ENCODE measurements around the gene BLOC1S4.
"Not testable (repeated sequence)": the region's sequence is repeated elsewhere in the genome, so short reads cannot be mapped to it uniquely, and the experiment has no call there.

BLOC1S4 gene

DNA sequence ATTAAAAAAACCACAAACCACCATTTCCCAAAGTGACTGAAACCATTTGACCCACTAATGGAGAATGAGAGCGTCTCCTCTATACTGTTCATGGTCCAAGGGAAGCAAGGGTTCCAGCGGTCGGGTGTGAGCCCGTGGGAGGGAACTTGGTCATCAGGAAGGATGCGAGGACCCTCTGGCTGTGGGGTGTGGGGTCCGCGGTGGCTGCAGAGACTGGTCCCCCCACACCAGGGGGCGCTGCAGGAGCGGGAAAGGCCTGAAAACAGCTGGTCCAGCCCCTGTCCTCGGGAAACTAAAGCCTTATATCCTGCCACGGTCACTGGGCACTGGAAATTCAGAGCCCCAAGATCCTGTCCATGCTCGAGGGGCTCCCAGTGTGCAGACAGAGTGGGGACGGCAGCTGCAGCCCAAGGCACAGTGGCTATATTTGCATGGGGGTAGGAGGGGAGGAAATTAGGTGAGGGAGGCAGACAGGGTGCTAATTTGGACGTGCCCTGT, 4.3 kb downstream of the BLOC1S4 start:
- no peak overlapping the region for H3K9ac ChIP-seq (ENCODE audit: low read depth, low read length)
- H3K9me3 ChIP-seq (ENCODE audit: control insufficient read depth, insufficient read depth, low read length), result no peaks in the 10 kb centered on the region
- peaks cover 11% of the 10 kb centered on the region for H3K4me1 ChIP-seq (ENCODE audit: control insufficient read depth, insufficient read depth, low read length)
- H3K27ac ChIP-seq (ENCODE audit: low read depth, low read length), result no peak overlapping the region
- H3K36me3 ChIP-seq (ENCODE audit: control insufficient read depth, insufficient read depth, low read length), result no peaks in the 10 kb centered on the region
- no peaks in the 10 kb centered on the region for H3K27me3 ChIP-seq (ENCODE audit: control insufficient read depth, insufficient read depth, low read length)
- H3K4me3 ChIP-seq (ENCODE audit: low read depth, low read length), result no peak overlapping the region

DNA sequence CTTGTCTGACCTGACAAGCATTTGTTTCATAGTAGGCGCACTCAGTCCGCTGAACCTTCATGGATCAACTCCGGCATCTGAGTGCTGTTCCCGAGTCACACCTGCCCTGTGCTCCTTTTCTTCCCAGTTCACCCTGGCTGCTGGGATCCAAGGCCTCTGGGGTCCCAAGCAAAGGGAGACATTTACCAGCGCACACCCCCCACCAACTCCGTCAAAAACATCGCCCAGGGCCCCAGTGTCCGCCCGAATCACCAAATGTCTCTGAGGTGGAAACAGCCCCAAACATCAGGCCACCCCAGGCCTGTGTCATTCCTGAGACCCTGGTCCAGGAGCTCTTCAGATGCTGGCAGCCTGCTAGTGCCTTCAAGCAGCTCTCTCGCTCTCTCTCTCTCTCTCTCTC, 5.1 kb downstream of the BLOC1S4 start:
- no peaks in the 10 kb centered on the region for H3K27me3 ChIP-seq (ENCODE audit: control insufficient read depth, insufficient read depth, low read length)
- no peak overlapping the region for H3K4me3 ChIP-seq (ENCODE audit: low read depth, low read length)
- peaks cover 8% of the 10 kb centered on the region; the same call in 1 of the 2 replicates for H3K4me1 ChIP-seq (ENCODE audit: control insufficient read depth, insufficient read depth, low read length)
- H3K36me3 ChIP-seq (ENCODE audit: control insufficient read depth, insufficient read depth, low read length), result no peaks in the 10 kb centered on the region
- no peak overlapping the region for H3K9ac ChIP-seq (ENCODE audit: low read depth, low read length)
- no peak overlapping the region for H3K27ac ChIP-seq (ENCODE audit: low read depth, low read length)
- H3K9me3 ChIP-seq (ENCODE audit: control insufficient read depth, insufficient read depth, low read length), result no peaks in the 10 kb centered on the region

DNA sequence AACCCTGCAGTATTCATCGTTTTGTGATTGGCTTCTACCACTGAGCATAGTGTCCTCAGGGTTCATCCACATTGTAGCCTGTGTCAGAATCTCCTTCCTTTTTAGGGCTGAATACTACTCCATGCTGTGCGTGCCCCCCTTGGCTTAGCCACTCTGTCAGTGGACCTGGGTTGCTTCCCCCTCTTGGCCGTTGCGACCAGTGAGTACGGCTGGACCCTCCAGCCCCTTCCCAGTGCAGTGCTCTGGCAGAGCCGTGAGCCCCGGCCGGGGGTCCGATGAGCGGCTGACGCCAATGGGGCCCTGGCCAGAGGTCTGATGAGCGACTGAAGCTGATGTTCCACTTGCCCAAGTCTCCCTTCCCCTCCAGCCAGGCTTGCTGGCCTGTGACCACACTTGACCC, 6.9 kb downstream of the BLOC1S4 start:
- no peak overlapping the region for H3K9ac ChIP-seq (ENCODE audit: low read depth, low read length)
- no peak overlapping the region for H3K27ac ChIP-seq (ENCODE audit: low read depth, low read length)
- no peak overlapping the region for H3K4me3 ChIP-seq (ENCODE audit: low read depth, low read length)
- H3K27me3 ChIP-seq (ENCODE audit: control insufficient read depth, insufficient read depth, low read length), result no peaks in the 10 kb centered on the region
- H3K9me3 ChIP-seq (ENCODE audit: control insufficient read depth, insufficient read depth, low read length), result no peaks in the 10 kb centered on the region
- H3K4me1 ChIP-seq (ENCODE audit: control insufficient read depth, insufficient read depth, low read length), result no peaks in the 10 kb centered on the region
- no peaks in the 10 kb centered on the region for H3K36me3 ChIP-seq (ENCODE audit: control insufficient read depth, insufficient read depth, low read length)

DNA sequence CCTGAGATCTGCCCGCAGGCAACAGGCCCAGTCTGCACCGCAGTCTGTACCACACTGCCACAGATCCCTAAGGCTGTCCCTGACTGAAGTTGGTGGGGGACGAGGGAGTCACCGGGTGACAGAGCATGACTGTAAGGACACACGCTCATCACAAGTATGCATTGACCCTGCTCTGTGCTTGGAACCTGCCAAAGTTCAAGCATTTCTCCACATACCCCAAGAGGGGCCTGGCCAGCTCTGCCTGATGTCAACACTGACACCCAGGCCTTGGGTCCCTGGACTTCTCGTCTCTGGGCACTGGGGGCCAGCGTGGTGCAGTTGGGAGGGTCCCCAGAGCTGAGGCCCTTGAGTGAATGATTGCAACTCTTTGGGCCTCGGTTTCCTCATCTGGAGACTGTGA, 7.9 kb downstream of the BLOC1S4 start:
- H3K9me3 ChIP-seq (ENCODE audit: control insufficient read depth, insufficient read depth, low read length), result no peaks in the 10 kb centered on the region
- no peaks in the 10 kb centered on the region for H3K36me3 ChIP-seq (ENCODE audit: control insufficient read depth, insufficient read depth, low read length)
- no peaks in the 10 kb centered on the region for H3K27me3 ChIP-seq (ENCODE audit: control insufficient read depth, insufficient read depth, low read length)
- H3K4me3 ChIP-seq (ENCODE audit: low read depth, low read length), result no peak overlapping the region
- no peak overlapping the region for H3K9ac ChIP-seq (ENCODE audit: low read depth, low read length)
- H3K4me1 ChIP-seq (ENCODE audit: control insufficient read depth, insufficient read depth, low read length), result no peaks in the 10 kb centered on the region
- H3K27ac ChIP-seq (ENCODE audit: low read depth, low read length), result no peak overlapping the region

DNA sequence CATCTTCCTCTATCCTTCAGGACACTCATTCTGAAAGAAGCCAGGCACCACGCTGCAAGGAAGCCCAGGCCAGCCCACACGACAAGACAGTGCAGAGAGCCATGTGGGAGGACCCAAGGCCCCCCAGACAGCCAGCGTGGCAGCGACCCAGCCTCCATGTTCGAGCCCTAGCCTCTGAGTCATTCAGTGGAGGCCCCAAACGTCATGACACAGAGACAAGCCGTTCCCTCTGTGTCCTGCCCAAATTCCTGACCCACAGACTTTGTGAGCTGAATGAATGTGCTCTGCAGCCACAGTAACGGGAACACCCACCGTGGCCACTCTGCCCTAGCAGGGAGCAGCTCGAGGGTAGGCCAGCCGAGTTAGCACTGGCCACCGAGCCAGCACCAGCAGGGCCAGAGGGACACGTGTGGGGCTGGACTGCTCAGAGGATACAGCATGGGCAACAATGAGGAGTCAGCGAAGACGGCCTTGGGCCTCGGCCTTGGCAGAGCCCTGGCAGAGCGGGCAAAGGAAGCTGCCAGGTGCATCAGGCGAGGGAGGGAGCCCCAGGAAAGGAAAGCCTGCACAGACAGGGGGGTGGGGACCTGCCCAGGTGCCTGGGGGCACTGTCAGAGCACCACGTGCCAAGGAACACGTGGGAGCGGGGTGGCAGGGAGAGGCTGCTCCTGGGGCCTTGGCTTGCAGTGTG, 8.6 kb downstream of the BLOC1S4 start:
- Histone ChIP-seq H3K9ac (ENCODE audit: low read depth, low read length) (no peak overlapping the region), H3K36me3 (ENCODE audit: control insufficient read depth, insufficient read depth, low read length) (no peaks in the 10 kb centered on the region), H3K9me3 (ENCODE audit: control insufficient read depth, insufficient read depth, low read length) (no peaks in the 10 kb centered on the region), H3K27ac (ENCODE audit: low read depth, low read length) (no peak overlapping the region), H3K27me3 (ENCODE audit: control insufficient read depth, insufficient read depth, low read length) (no peaks in the 10 kb centered on the region), H3K4me1 (ENCODE audit: control insufficient read depth, insufficient read depth, low read length) (no peaks in the 10 kb centered on the region), H3K4me3 (ENCODE audit: low read depth, low read length) (no peak overlapping the region)

DNA sequence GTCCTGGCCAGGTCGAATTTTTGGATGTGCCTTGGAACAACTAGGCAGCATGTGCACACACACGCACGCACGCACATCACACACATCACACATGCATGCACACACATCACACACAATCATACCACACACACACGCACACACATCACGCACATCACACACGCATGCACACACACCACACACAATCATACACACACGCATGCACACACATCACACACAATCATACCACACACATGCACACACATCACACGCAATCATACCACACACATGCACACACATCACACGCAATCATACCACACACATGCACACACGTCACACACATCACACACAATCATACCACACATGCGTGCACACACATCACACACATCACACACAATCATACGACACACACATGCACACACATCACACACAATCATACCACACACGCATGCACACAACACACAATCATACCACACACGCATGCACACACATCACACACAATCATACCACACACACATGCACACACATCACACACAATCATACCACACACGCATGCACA, 9.5 kb downstream of the BLOC1S4 start:
- not testable (repeated sequence) for H3K4me1 ChIP-seq (ENCODE audit: control insufficient read depth, insufficient read depth, low read length); H3K27ac ChIP-seq (ENCODE audit: low read depth, low read length); H3K27me3 ChIP-seq (ENCODE audit: control insufficient read depth, insufficient read depth, low read length); H3K36me3 ChIP-seq (ENCODE audit: control insufficient read depth, insufficient read depth, low read length); H3K4me3 ChIP-seq (ENCODE audit: low read depth, low read length); H3K9ac ChIP-seq (ENCODE audit: low read depth, low read length); H3K9me3 ChIP-seq (ENCODE audit: control insufficient read depth, insufficient read depth, low read length)

DNA sequence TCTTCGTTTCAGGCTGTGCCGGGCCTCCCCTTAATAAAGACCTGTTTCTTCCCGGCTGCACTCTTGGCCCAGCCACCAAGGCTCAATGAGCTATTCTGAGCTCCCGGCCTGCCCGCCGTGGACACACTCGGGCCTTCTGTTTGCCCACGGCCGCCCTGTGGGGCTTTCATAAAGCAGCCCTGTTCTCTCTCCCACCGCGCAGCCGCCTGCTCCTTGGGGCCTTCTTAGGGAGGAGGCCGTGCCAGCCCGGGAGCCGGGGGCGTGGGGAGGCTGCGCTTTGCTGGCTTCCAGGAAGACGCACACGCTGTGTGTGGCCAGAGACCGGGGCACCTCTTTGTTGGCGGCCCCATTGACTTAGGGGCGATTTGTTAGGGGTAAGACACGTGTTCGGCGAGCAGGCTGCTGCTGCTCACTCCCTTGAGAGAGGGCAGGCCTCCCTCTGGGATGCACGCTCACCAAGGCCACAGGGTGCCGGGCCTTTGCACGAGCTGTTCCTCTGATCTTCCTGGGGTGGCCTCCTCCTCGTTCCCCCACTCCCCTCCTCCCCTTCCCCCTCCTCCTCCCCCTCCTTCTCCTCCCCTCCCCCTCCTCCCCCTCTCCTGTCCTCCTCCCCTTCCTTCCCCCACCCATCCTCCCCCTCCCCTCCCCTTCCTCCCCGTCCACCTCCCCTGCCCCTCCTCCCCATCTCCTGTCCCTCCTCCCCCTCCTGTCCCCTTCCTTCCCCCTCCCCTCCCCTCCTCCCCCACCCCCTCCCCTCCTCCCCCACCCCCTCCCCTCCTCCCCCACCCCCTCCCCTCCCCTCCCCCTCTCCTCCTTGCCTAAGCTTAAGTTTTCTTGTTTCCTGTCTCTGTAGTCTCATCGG, 11.3 kb downstream of the BLOC1S4 start:
- H3K27ac ChIP-seq (ENCODE audit: low read depth, low read length), result no peak overlapping the region
- H3K27me3 ChIP-seq (ENCODE audit: control insufficient read depth, insufficient read depth, low read length), result no peaks in the 10 kb centered on the region
- H3K9me3 ChIP-seq (ENCODE audit: control insufficient read depth, insufficient read depth, low read length), result no peaks in the 10 kb centered on the region
- H3K36me3 ChIP-seq (ENCODE audit: control insufficient read depth, insufficient read depth, low read length), result no peaks in the 10 kb centered on the region
- no peak overlapping the region for H3K4me3 ChIP-seq (ENCODE audit: low read depth, low read length)
- no peaks in the 10 kb centered on the region for H3K4me1 ChIP-seq (ENCODE audit: control insufficient read depth, insufficient read depth, low read length)
- H3K9ac ChIP-seq (ENCODE audit: low read depth, low read length), result no peak overlapping the region

DNA sequence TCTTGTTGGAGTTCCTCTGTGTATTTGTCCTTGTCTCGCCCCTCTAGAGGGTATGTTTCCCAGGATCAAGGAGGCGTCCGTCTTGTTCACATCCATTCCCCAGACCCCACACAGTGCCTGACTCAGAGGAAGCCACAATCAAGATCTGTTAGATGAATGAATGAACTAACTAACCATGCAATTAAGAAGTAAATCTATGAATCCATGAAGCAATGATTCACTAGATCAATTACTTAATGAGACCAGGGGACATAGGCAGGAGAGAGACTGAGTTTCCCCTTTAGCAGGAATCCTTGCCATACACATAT, 11.9 kb downstream of the BLOC1S4 start:
- Histone ChIP-seq H3K27ac (ENCODE audit: low read depth, low read length) (no peak overlapping the region), H3K4me1 (ENCODE audit: control insufficient read depth, insufficient read depth, low read length) (no peaks in the 10 kb centered on the region), H3K9me3 (ENCODE audit: control insufficient read depth, insufficient read depth, low read length) (no peaks in the 10 kb centered on the region), H3K9ac (ENCODE audit: low read depth, low read length) (no peak overlapping the region), H3K27me3 (ENCODE audit: control insufficient read depth, insufficient read depth, low read length) (no peaks in the 10 kb centered on the region), H3K4me3 (ENCODE audit: low read depth, low read length) (no peak overlapping the region), H3K36me3 (ENCODE audit: control insufficient read depth, insufficient read depth, low read length) (no peaks in the 10 kb centered on the region)

DNA sequence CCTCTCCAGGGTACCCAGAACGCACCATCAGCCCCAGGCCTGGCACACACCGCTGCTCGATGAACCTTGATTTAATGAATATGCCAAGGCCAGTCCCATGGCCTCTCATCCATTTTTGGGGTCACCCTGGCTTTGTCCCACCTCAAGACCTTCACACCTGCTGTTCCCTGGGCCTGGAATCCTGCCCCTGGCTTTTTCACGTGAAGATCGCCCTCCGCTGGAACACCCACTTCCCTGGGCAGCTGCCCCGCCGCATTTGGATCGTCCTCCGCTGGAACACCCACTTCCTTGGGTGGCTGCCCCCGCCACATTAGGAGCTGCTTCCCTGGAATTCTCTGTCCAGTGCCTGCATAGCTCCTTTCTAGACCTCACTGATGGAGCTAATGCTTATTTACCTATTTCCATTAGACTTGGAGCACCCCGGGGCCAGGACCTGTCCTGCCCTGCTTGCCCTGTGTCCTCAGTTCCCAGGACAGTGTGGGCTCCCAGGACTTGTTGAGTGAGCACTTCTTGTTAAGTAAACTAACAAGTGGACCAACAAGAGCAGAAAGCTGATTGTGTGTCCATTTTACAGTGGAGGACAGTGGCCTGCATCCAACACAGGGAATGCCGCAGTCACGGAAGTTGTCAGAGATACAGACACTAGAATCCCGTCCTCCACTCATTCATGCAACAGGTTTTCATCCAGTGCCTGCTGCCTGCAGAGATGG, 12.5 kb downstream of the BLOC1S4 start:
- no peak overlapping the region for H3K27ac ChIP-seq (ENCODE audit: low read depth, low read length)

DNA sequence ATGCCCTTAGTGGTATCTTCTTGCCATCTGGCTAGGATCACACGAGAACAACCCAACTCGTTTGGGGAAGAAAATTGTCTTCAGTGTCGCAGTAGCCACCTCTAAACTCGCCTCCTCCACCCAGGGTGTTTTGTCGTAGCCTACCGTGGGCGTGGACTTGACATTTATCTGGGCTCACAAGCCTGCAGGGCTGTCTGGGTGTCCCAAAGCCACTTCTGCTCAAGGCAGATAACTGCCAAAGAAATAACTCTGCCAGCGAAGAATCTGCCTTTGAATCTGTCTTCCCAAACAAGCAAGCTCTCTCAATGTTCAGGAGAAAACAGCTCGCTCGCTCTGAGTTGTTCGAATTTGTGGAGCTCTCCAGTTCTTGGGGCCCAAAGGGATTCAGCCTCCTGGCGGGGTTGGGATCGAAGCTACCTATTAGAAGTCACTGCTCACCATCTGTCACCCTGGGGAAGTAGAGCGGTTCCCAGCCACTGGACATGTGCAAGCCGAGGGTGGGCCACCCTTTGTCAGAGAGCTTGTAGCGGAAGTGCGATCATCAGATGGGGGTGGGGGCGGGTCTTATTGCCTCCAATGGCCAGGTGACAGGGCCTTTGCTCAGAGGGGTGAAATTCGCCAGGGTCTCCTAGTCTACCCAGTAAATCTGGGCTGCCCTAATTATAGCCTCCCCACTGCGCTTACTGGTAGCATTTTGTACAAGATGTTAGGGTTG, 14.8 kb downstream of the BLOC1S4 start:
- no peaks in the 10 kb centered on the region for H3K4me1 ChIP-seq (ENCODE audit: control insufficient read depth, insufficient read depth, low read length)
- no peaks in the 10 kb centered on the region for H3K9me3 ChIP-seq (ENCODE audit: control insufficient read depth, insufficient read depth, low read length)
- H3K36me3 ChIP-seq (ENCODE audit: control insufficient read depth, insufficient read depth, low read length), result no peaks in the 10 kb centered on the region
- H3K9ac ChIP-seq (ENCODE audit: low read depth, low read length), result no peak overlapping the region
- no peaks in the 10 kb centered on the region for H3K27me3 ChIP-seq (ENCODE audit: control insufficient read depth, insufficient read depth, low read length)
- H3K27ac ChIP-seq (ENCODE audit: low read depth, low read length), result no peak overlapping the region
- no peak overlapping the region for H3K4me3 ChIP-seq (ENCODE audit: low read depth, low read length)

More for the DNA sequence above, 12.5 kb downstream of the BLOC1S4 start:
- Histone ChIP-seq H3K4me1 (ENCODE audit: control insufficient read depth, insufficient read depth, low read length) (no peaks in the 10 kb centered on the region), H3K27me3 (ENCODE audit: control insufficient read depth, insufficient read depth, low read length) (no peaks in the 10 kb centered on the region), H3K36me3 (ENCODE audit: control insufficient read depth, insufficient read depth, low read length) (no peaks in the 10 kb centered on the region), H3K4me3 (ENCODE audit: low read depth, low read length) (no peak overlapping the region), H3K9me3 (ENCODE audit: control insufficient read depth, insufficient read depth, low read length) (no peaks in the 10 kb centered on the region), H3K9ac (ENCODE audit: low read depth, low read length) (no peak overlapping the region)
